ENCODE data around the gene ZNF460. TPM values are rescaled to one million over a fixed set of nuclear protein-coding genes. Genes with fewer than 3 reads are reported as not detected.
A peak's percentile ranks its signal among the peaks of the same experiment; 100 is the strongest.

The ZNF460 gene
- total and polyA plus RNA-seq, 2 of the 13 experiments (the other 11 are each of a cell fraction or from before 2014, with no cell fraction given): 14.5 to 44.8 TPM

DNA sequence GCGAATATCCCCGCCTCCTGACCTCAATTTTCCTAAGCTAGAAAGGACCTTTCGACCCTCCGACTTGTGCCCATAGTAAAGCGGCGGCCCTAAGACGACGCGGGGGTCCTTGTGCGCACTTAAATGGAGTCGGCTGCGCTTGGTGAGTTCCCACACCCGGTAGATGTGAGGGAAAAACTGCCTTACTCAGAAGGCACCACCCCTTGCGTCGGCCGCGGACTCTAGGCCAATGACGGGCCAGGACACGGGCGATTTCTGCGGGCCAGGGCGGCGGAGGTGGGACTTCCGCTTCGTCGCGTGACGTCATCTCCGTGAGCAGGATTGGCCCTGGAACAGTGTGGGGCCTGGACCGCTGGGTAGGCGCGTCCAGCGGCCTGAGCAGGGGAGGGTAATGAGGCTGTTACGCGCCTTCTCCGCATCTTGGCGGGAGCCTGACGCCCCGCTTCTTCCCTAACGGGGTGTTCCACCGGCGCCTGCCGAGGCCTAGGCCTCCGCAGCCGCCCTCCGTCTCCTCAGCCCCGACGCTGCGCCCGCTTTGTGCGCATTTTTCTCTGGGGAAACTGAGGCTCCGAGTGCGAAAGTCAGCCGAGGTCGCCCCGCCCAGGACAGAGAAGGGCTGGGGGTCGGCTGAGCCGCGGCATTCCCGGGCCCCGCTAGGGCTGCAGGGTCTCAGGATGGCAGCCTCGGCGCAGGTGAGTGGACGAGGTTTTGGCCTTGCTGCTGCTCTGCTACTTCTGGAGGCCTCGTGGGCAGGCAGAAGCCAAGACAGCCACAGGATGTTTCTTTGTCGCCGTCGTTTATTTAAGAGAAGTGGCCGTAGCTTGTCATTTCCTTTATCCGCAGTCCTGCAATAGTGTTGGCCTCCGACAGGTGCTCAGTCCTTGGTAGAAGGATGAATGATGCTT, 40.1 kb downstream of the ZNF460 start, which contains the start of gene ZNF543 (continued):
- TF ChIP-seq SMAD3 (CRISPR knock-in tag; IDR thresholded peaks at IDR 0.05) (no peak), ZNF317 (CRISPR knock-in tag; IDR thresholded peaks at IDR 0.05) (no peak), TCF12 (IDR thresholded peaks at IDR 0.05) (no peak), TCF12 (CRISPR knock-in tag; IDR thresholded peaks at IDR 0.05) (no peak), ZNF773 (CRISPR knock-in tag; IDR thresholded peaks at IDR 0.05; ENCODE audit: borderline replicate concordance) (no peak), DR1 (CRISPR knock-in tag; IDR thresholded peaks at IDR 0.05) (peak; percentile 53; the same call in 1 of the 2 replicates), ZSCAN12 (CRISPR knock-in tag; IDR thresholded peaks at IDR 0.05) (no peak), ZNF44 (CRISPR knock-in tag; IDR thresholded peaks at IDR 0.05) (no peak)
- TF ChIP-seq, protein P1, sequence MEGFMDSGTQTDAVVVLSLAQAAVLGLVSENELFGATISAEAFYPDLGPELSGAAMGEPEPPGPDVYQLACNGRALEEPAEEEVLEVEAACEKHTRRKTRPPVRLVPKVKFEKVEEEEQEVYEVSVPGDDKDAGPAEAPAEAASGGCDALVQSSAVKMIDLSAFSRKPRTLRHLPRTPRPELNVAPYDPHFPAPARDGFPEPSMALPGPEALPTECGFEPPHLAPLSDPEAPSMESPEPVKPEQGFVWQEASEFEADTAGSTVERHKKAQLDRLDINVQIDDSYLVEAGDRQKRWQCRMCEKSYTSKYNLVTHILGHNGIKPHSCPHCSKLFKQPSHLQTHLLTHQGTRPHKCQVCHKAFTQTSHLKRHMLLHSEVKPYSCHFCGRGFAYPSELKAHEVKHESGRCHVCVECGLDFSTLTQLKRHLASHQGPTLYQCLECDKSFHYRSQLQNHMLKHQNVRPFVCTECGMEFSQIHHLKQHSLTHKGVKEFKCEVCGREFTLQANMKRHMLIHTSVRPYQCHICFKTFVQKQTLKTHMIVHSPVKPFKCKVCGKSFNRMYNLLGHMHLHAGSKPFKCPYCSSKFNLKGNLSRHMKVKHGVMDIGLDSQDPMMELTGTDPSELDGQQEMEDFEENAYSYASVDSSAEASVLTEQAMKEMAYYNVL (CRISPR knock-in tag; IDR thresholded peaks at IDR 0.05; ENCODE audit: borderline replicate concordance): no peak

DNA sequence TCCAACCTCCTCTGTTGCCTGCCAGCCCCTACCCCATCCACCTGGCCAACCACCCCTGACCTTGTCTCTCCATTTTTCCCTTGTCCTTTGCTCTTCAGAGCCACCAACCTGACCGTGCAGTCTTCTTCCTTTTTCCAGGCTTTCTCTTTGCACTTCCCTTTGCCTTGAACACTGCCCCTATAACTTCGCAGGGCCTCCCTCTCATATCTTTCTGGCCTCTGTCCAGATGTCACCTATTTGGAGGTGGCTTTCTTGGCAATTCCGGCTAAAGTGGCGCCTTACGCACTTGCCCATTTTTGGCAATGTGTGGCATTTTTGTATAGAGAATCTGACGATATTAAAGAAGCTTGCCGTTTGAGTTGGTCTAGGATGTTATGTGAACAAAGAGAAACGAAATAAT, 40.8 kb downstream of the ZNF460 start:
- Histone ChIP-seq H3K4me1 (ENCODE audit: insufficient read depth, low read length) (peaks cover 25% of the 10 kb centered on the region), H3K27me3 (ENCODE audit: control insufficient read depth in 1 of 2, insufficient read depth in 2 of 2, low read length in 2 of 2) (0 out of 5 replicates have a peak, but pooled peaks cover 0 to 4% of the 10 kb centered on the region in 2 experiments), H3K9ac (ENCODE audit: insufficient read depth, low read depth, low read length) (peak overlapping the region; percentile 93), H3K36me3 (replicated peaks in 1 of 2; ENCODE audit: control insufficient read depth in 1 of 2, insufficient read depth in 2 of 2, low read length in 2 of 2) (peaks cover 10 to 25% of the 10 kb centered on the region in 2 experiments), H2AFZ (ENCODE audit: low read length) (no peak overlapping the region), H4K20me1 (ENCODE audit: insufficient read depth, low read length) (no peaks in the 10 kb centered on the region), H3K4me3 (replicated peaks in 1 of 3; ENCODE audit: insufficient read depth in 1 of 3, low read depth in 2 of 3, low read length in 3 of 3) (peak overlapping the region; percentile 84 to 91 (median 88)), H3K4me2 (ENCODE audit: low read depth, low read length) (peak overlapping the region; percentile 79), H3K27ac (ENCODE audit: extremely low read length, insufficient read depth, low read length) (peak overlapping the region; percentile 59), H3K79me2 (ENCODE audit: insufficient read depth, low read length) (peaks cover 28% of the 10 kb centered on the region), H3K9me3 (ENCODE audit: low read length) (no peaks in the 10 kb centered on the region)
- WGBS (ENCODE audit: low lambda C conversion rate): 18% methylated on average over 8 of the region's 8 CpGs
- intact Hi-C loops (cut with micrococcal nuclease; ENCODE audit: unreplicated experiment) (loop anchor here (5.0 kb wide), 1 partner anchor 41 kb away; the partner anchor contains the start of genes TRAPPC2B and ZNF547), in situ Hi-C loops (cut with HindIII; ENCODE audit: extremely low pct_ligation_motif_present, low pct_unique_long_range_greater_than_20kb) (no loop called here)
- peak; percentile 37; the same call in 1 of the 2 replicates for TF ChIP-seq SRF (IDR thresholded peaks at IDR 0.05; ENCODE audit: low read depth, low read length)
- TF ChIP-seq, protein P2, sequence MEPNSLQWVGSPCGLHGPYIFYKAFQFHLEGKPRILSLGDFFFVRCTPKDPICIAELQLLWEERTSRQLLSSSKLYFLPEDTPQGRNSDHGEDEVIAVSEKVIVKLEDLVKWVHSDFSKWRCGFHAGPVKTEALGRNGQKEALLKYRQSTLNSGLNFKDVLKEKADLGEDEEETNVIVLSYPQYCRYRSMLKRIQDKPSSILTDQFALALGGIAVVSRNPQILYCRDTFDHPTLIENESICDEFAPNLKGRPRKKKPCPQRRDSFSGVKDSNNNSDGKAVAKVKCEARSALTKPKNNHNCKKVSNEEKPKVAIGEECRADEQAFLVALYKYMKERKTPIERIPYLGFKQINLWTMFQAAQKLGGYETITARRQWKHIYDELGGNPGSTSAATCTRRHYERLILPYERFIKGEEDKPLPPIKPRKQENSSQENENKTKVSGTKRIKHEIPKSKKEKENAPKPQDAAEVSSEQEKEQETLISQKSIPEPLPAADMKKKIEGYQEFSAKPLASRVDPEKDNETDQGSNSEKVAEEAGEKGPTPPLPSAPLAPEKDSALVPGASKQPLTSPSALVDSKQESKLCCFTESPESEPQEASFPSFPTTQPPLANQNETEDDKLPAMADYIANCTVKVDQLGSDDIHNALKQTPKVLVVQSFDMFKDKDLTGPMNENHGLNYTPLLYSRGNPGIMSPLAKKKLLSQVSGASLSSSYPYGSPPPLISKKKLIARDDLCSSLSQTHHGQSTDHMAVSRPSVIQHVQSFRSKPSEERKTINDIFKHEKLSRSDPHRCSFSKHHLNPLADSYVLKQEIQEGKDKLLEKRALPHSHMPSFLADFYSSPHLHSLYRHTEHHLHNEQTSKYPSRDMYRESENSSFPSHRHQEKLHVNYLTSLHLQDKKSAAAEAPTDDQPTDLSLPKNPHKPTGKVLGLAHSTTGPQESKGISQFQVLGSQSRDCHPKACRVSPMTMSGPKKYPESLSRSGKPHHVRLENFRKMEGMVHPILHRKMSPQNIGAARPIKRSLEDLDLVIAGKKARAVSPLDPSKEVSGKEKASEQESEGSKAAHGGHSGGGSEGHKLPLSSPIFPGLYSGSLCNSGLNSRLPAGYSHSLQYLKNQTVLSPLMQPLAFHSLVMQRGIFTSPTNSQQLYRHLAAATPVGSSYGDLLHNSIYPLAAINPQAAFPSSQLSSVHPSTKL (CRISPR knock-in tag; IDR thresholded peaks at IDR 0.05): no peak
- no peak for FAIRE-seq
- BruUV-seq (replicated peaks): no TSS peak
- POLR2A ChIA-PET: interaction anchor here (0.7 kb wide), 1 partner anchor 30 kb away, joined by 3 read pairs; the partner anchor contains the start of gene ZNF304
- no peak for DNase-seq (ENCODE audit: low spot score)
- no peak; the same call in 2 of the 3 replicates for ATAC-seq
- CTCF ChIA-PET (ENCODE audit: low intra/inter-chr PET ratio, low total read pairs): no interaction called here
